ENCODE data around the gene ST6GALNAC2. TPM values are rescaled to one million over a fixed set of nuclear protein-coding genes. Genes with fewer than 3 reads are reported as not detected.

The ST6GALNAC2 gene
- total RNA-seq, 4 donors from 2014 or later = 15.2 to 39.9 (median 29.5) TPM

DNA sequence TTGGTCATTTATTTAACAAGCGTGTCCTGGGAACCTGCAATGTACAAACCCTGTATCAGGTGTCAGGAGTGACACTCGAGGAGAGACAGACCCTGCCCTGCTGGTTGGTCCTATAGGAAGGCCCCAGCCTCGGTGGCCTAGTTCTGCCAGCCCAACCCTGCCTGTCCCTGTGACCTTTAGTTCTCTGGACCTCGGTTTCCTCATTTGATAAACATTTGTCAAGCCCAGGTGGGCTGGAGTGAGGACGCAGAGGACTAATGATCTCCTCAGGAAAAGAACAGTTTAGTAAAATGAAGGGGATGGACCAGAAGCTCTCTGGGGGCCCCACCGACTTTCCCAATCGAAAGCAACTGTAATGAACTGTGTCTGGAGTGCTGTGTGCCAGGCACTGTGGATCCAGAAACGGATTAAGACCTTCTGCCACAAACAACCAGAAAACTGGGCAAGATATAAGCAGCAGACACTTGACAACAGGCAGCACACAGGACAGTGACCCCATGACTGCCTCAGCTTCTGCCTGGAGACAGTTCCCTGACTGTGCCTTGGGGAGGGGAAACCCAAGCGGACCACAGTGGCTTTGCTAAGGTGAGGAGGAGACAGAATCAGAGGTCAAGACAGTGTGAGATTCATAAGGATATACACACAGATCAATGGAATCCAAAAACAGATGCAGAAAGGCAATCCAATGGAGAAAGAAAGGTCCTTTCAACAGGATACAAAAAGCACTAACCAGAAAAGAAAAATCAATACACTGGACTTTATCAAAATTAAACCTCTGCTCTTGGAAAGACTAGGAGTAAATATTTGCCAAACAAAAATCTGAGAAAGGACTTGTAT is 37.1 kb downstream of the ST6GALNAC2 start:
- Histone ChIP-seq H3K4me1 (peaks cover 16 to 82% (median 36%) of the 10 kb centered on the region in 3 donors), H3K9me3 (no peaks in the 10 kb centered on the region), H3K27me3 (peaks cover 0 to 10% (median 0%) of the 10 kb centered on the region in 4 donors), H3K36me3 (peaks cover 0 to 5% (median 0%) of the 10 kb centered on the region in 3 donors), H3K4me3 (no peak overlapping the region), H3K27ac (no peak overlapping the region)
- no peak for TF ChIP-seq POLR2A (IDR thresholded peaks at IDR 0.05)
- TF ChIP-seq, protein P1, sequence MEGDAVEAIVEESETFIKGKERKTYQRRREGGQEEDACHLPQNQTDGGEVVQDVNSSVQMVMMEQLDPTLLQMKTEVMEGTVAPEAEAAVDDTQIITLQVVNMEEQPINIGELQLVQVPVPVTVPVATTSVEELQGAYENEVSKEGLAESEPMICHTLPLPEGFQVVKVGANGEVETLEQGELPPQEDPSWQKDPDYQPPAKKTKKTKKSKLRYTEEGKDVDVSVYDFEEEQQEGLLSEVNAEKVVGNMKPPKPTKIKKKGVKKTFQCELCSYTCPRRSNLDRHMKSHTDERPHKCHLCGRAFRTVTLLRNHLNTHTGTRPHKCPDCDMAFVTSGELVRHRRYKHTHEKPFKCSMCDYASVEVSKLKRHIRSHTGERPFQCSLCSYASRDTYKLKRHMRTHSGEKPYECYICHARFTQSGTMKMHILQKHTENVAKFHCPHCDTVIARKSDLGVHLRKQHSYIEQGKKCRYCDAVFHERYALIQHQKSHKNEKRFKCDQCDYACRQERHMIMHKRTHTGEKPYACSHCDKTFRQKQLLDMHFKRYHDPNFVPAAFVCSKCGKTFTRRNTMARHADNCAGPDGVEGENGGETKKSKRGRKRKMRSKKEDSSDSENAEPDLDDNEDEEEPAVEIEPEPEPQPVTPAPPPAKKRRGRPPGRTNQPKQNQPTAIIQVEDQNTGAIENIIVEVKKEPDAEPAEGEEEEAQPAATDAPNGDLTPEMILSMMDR (IDR thresholded peaks at IDR 0.05) = no peak
- intact Hi-C loops (cut with DNase I) = no loop called here
- WGBS, 2 donors = 44 to 64% methylated on average over 7 to 9 of the region's 9 CpGs
- no peak for DNase-seq

DNA sequence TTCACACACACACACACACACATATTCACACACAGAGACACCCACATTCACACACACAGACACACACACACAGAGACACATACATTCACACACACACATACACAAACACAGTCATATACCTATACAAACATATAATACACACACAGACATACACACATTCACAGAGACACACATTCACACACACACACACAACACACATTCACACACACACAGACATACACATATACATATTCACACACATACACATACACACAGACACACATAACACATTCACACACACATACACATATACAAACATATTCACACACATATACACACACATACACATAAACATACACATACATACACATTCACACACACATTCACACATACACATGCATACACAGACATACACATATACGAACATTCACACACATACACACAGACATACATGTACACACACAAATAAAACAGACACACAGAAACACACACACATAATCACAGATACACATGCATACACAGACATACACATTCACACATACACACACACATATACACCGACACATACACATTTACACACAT is 37.9 kb downstream of the ST6GALNAC2 start:
- H3K4me1 ChIP-seq = peaks cover 16 to 91% (median 36%) of the 10 kb centered on the region in 3 donors
- no peak for TF ChIP-seq POLR2A (IDR thresholded peaks at IDR 0.05)
- TF ChIP-seq, protein P1 (IDR thresholded peaks at IDR 0.05) = no peak
- H3K9me3 ChIP-seq = no peaks in the 10 kb centered on the region
- H3K4me3 ChIP-seq = no peak overlapping the region
- 68 to 73% methylated on average over 2 of the region's 2 CpGs for WGBS, 2 donors
- no peaks in the 10 kb centered on the region for H3K36me3 ChIP-seq
- DNase-seq = no peak
- H3K27me3 ChIP-seq = peaks cover 0 to 10% (median 0%) of the 10 kb centered on the region in 4 donors
- no peak overlapping the region for H3K27ac ChIP-seq
- intact Hi-C loops (cut with DNase I) = no loop called here

DNA sequence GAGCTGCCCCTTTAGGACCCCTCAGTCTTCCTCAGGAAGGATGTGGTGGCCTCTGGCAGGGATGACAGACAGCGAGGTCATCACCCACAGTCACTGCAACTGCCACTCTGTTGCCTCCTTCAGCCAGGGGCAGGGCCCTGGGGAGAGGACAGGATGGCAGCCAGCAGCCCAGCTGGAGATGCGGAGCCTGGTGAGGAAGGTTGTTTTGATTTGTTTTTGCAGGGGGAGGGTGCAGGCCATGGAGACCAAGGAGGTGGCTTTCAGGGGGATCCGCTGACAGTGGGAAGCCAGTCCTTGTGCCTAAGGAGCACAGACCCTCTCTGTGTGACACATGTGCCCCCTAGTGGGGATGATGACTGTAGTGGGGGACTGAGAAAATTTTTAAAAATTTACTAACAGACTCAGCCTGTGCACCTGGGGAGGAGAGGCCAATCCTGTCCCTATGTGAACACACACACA is 38.4 kb downstream of the ST6GALNAC2 start:
- TF ChIP-seq, protein P1 (IDR thresholded peaks at IDR 0.05) = peak; percentile 51 to 68 (median 66)
- TF ChIP-seq POLR2A (IDR thresholded peaks at IDR 0.05) = no peak
- no peaks in the 10 kb centered on the region for H3K9me3 ChIP-seq
- intact Hi-C loops (cut with DNase I) = no loop called here
- peak overlapping the region in 2 of 4 donors; percentile 0 to 18 for H3K27ac ChIP-seq
- peaks cover 0 to 10% (median 0%) of the 10 kb centered on the region in 4 donors for H3K27me3 ChIP-seq
- H3K4me3 ChIP-seq = no peak overlapping the region
- DNase-seq = no peak
- no peaks in the 10 kb centered on the region for H3K36me3 ChIP-seq
- H3K4me1 ChIP-seq = peaks cover 16 to 96% (median 36%) of the 10 kb centered on the region in 3 donors
- 0 to 19% methylated on average over 1 to 2 of the region's 3 CpGs for WGBS, 2 donors

DNA sequence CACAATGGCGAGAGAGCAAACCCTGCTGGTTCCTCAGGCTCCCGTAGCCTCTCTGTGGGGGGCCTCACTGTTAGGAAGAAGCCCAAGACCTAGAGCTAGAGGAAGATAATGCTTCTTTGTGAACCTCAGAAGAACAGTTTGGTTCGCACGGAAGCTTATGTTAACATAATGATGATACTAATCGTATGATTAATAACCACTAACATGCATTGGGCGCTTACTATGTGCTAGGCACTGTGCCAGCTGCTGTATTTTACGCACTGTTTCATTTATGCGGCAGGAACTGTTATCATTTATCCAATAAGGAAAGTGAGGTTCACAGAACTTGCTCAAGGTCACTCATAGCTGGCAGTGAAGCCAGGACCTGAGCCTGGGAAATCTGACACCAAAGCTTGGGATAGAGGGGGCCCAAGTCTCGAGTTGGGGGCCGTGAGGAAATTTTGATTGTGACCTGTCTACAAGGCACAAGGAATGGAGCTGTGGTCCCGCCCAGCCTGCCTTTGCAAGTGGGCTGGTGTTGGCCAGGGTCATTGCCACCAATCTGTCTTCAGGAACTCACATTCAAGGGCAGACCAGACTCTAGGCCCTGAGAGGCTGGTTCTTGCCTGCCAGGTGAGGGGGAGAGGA is 39.0 kb downstream of the ST6GALNAC2 start:
- Histone ChIP-seq H3K4me1 (peaks cover 16 to 97% (median 35%) of the 10 kb centered on the region in 3 donors), H3K27ac (peak overlapping the region in 2 of 4 donors; percentile 0 to 18), H3K4me3 (no peak overlapping the region), H3K36me3 (no peaks in the 10 kb centered on the region), H3K27me3 (peaks cover 0 to 10% (median 0%) of the 10 kb centered on the region in 4 donors), H3K9me3 (no peaks in the 10 kb centered on the region)
- 27 to 35% methylated on average over 9 to 11 of the region's 11 CpGs for WGBS, 2 donors
- DNase-seq = no peak
- intact Hi-C loops (cut with DNase I) = no loop called here
- TF ChIP-seq, protein P1 (IDR thresholded peaks at IDR 0.05) = no peak
- no peak for TF ChIP-seq POLR2A (IDR thresholded peaks at IDR 0.05)
